Peyer's patch (tissue), 4 donors: ENCODE results near the gene GBP3.

Experiments used
- POLR2A ChIP-seq, 2 donors: fragments of 450-650 bp; IDR thresholded peaks; one replicate each; pipeline ENCODE4 v1.5.1; 2017; ENCODE audit warnings: antibody characterized with exemption in 2 of 2, mild to moderate bottlenecking in 2 of 2, moderate library complexity in 2 of 2
- TF ChIP-seq, protein P1 (sequence below), 6 experiments: fragments of 450-650 bp in 4 of 6; fragments of 200-600 bp in 2 of 6; sonication (generic) in 1 of 6; IDR thresholded peaks; one replicate each; pipeline ENCODE4 v1.5.1; 2017 to 2019; ENCODE audit warnings: antibody characterized with exemption in 6 of 6, mild to moderate bottlenecking in 3 of 6, moderate library complexity in 1 of 6

DNA sequence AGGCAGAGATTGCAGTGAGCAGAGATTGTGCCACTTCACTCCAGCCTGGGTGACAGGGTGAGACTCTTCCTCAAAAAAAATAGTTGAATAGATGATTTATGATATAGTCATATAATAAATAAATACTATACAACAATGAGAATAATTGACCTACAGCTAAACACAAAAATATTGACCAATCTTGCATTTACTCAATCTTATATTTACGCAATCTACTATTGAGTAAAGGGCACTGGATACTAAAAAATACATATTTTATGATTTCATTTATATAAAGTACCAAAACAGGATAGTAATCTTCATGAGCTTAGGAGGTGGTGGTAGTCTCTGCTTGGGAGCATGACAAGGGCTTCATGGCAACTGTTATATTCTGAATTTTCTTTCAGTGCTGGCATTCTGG is 19.1 kb upstream of the GBP3 start:
- TF ChIP-seq, protein P1, sequence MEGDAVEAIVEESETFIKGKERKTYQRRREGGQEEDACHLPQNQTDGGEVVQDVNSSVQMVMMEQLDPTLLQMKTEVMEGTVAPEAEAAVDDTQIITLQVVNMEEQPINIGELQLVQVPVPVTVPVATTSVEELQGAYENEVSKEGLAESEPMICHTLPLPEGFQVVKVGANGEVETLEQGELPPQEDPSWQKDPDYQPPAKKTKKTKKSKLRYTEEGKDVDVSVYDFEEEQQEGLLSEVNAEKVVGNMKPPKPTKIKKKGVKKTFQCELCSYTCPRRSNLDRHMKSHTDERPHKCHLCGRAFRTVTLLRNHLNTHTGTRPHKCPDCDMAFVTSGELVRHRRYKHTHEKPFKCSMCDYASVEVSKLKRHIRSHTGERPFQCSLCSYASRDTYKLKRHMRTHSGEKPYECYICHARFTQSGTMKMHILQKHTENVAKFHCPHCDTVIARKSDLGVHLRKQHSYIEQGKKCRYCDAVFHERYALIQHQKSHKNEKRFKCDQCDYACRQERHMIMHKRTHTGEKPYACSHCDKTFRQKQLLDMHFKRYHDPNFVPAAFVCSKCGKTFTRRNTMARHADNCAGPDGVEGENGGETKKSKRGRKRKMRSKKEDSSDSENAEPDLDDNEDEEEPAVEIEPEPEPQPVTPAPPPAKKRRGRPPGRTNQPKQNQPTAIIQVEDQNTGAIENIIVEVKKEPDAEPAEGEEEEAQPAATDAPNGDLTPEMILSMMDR (IDR thresholded peaks at IDR 0.05), result no peak
- no peak for TF ChIP-seq POLR2A (IDR thresholded peaks at IDR 0.05)
